Activated CD8-positive, alpha-beta memory T cell treated with anti-CD3 and anti-CD28 coated beads, Interleukin-2, amount 50 U/mL, for 4 hours (primary cell): ENCODE measurements around the gene EPN2.

ENCODE experiments used
- DNase-seq: peaks from one replicate; pipeline ENCODE4 v3.0.0-alpha.2; 2020

Gene EPN2

DNA sequence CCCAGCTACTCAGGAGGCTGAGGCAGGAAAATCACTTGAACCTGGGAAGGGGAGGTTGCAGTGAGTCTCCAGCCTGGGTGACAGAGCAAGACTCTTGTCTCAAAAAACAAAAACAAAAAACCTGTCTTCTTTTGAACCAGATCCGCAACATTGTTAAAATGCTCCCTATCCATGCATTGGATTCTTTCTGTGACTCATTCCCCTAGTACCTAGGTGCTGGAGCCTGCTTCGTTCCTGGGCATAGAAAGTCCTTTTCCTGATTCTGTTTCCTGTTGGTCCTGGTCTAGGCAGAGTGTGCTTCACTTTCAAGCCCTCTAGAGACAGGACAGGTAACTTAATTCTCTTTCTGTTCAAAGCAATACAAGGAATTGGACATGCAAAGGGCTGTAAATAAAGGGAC lies 5.2 kb downstream of the EPN2 start:
- no peak for DNase-seq

DNA sequence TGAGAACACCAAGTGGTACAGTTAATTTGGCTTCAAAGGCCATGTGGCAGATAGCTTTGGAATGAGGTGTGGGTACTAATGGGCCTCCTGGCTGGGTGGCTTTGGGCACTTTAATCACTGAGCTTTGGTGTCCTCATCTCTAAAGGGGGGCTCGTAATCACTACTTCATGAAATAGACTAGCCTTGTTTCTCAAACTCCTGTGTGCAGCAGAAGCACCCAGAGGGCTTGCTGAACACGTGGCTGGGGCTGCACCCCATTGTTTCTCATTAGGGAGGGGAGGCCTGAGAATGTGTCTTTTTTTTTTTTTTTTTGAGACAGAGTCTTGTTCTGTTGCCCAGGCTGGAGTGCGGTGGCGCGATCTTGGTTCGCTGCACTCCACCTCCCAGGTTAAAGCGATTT lies 5.8 kb downstream of the EPN2 start:
- no peak for DNase-seq

DNA sequence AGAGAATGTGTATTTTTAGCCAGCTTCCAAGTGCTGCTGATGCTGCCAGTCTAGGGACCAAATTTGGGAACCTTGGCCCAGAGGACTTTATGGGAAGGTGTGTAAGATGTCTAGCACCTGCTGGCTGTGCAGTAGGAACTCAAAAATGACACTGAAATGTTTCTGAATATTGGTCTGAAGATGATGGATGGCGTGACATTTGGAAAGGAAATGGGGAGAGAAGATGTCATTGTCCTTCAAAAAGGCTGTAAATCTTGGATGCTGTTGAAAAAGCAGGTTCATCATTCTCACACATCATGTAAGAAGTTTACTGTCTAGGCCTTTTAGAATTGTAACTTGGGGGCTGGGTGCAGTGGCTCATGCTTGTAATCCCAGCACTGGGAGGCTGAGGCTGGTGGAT lies 6.7 kb downstream of the EPN2 start:
- no peak for DNase-seq

GRCh38 chr17:19244357-19244756 lies 7.2 kb downstream of the EPN2 start:
- no peak for DNase-seq

GRCh38 chr17:19244781-19245180 lies 7.6 kb downstream of the EPN2 start:
- DNase-seq = no peak

DNA sequence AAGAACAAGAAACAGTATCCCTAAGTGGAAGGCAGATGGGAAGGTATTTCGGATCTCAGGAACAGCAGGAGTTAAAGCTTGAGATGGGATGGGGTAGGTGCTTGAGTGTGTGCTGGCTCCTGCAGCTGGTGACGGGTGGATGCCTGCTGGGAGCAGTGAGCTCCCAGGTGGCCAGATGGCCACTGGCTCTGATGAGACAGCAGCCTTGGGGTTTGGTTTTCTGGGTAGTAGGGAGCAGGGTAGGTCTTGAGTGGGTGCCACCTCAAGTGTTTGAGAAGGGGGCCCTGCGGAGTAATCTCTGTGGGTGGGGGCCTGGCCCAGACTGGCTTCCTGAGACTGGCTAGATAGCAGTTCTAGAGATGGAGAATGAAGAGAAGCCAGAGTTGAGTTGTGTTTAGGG lies 10.3 kb downstream of the EPN2 start:
- DNase-seq = no peak

- DNase-seq = no peak
Measured at GRCh38 chr17:19248151-19248927, 11.2 kb downstream of the EPN2 start.

- DNase-seq = no peak
Measured at GRCh38 chr17:19248928-19249574, 11.9 kb downstream of the EPN2 start.

- no peak for DNase-seq
Measured at GRCh38 chr17:19249681-19250080, 12.5 kb downstream of the EPN2 start.

DNA sequence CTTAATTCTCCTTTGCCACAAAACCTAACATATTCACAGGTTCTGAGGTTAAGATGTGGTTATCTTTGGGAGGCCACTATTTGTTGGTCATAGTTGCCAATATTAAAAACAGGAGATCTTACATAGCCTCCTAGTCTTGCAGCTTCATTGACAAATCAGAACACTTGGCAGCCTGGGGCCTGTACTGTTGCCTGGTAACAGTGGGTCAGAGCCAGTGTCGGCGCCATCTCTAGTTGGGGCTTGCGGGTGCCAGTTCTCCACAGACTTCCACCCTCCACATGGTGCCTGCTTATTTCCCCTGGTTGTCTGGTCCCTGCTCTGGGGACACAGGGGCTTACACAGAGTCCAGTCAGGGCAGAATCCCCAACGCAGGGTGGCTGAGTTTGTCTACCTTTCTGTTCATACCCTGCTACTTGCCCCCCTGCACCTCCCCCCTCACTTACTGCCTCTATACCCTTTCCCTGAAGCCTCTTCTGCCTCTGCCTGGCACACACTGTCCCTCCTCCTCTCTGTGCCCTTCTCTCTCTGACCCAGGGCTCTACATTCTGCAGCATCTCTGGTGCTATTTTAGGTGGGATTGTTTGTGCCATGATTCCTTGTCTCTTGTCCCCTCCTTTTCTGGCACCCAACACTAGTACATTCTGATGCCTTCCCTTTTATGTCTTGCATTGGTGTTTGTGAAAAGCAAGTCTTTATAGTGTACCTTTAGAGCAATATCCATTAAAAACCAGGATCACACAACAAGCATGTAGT lies 13.4 kb downstream of the EPN2 start:
- no peak for DNase-seq

GRCh38 chr17:19253112-19253511 lies 15.9 kb downstream of the EPN2 start:
- no peak for DNase-seq

GRCh38 chr17:19254651-19255050 lies 17.5 kb downstream of the EPN2 start:
- DNase-seq = no peak

GRCh38 chr17:19255279-19255678 lies 18.1 kb downstream of the EPN2 start:
- no peak for DNase-seq

- DNase-seq = no peak
Measured at GRCh38 chr17:19258371-19258770, 21.2 kb downstream of the EPN2 start.

- DNase-seq = no peak
Measured at GRCh38 chr17:19260958-19261357, 23.8 kb downstream of the EPN2 start.

- no peak for DNase-seq
Measured at GRCh38 chr17:19261426-19261825, 24.3 kb downstream of the EPN2 start.

DNA sequence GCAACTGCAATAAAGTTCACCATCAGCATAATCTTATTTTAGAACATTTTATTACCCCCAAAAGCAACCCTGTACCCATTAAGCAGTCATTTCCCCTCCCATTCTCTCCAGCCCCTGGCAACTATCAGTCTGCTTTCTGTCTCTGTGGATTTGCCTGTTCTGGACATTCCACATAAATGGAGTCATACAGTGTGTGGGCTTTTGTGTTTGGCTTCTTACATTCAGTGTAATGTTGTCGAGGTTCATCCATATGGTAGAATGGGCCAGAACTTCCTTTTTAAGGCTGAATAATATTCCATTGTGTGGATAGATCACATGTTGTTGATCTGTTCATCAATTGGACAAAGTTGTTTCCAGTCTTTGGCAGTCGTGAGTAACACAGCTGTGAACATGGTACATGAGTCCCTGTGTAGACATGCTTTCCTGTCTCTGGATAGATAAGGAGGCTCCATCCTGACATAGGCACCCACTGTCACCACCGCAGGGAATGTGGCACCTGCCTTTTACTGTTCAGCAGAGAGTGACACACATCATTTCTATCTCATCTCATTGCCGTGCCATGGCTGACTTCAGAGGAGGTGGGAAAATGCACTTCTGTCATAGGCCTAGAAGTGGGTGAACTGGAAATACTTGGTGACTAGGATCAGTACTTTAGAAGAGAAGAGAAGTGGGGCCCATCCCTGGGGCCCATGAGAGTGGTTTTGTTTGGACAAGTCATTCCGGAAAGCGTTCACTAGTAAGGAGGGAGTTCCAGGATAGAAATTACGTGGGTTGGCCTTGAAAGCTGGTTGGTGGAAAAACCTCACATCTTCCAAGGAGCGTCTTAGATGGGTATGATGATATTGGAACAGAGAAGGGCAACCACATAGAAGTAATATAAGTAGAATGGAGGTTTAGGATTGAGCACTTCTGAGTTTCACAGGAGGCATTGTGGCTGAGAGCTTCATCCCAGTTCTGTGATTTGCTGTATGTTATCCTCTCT lies 25.8 kb downstream of the EPN2 start:
- DNase-seq = no peak

- no peak for DNase-seq
Measured at GRCh38 chr17:19263641-19264051, 26.5 kb downstream of the EPN2 start.

DNA sequence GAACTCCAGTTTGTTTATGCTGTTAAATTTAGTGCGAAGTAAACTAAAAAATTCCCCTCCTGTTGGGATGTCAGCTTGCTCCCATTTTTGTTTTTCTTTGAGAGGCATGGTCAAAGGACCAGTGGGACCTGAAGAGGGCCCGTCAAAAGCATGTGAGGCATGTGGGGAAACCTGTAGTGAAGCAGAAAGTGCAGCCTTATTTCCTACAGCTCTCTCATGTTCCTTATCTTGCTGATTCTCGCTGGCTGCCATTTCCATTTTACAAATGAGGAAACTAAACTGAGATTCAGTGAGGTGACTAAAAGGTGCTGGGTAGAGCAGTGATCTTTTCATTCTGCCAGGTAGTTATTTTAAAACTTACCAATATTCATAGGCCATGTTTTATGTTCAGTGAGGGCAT lies 27.1 kb downstream of the EPN2 start:
- no peak for DNase-seq

DNA sequence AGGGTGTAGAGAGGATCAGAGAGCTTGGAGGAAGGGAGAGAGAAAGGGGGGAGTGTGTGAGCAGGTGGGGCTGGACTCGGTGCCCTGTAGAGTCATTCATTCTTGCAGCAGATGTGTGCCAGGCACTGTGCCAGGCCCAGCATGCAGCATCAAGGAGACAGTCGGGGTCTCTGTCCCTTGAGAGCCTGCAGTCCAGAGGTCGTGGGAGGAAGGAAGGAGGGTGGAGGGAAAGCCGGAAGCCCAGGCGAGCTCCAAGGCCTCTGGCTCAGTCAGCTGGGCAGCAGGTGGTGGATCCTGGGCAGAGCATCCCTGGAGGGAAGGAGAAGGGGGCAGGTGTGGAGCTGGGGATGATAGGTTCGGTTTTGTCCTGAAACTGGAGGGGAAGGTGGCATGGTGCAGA lies 27.5 kb downstream of the EPN2 start:
- no peak for DNase-seq

DNA sequence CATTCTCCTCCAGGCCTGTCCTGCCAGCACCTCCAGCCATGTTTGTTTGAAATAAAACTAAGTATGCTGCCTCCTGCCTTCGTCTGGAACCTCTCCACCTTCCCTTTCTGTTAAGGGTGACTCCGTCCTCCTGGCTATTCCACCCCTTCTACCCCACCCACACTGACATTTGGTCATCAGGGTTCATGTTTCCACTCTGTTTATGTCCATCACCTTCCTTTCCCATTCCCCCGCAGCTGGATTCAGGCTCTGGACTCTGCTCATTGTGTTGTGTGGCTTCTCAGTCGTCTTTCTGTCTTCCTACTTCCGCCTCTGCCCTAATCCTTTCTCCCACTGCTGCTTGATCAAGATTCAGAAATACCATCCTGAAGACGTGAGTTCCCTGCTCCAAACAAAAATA lies 28.6 kb downstream of the EPN2 start:
- DNase-seq = no peak

- no peak for DNase-seq
Measured at GRCh38 chr17:19268611-19269010, 31.4 kb downstream of the EPN2 start.

DNA sequence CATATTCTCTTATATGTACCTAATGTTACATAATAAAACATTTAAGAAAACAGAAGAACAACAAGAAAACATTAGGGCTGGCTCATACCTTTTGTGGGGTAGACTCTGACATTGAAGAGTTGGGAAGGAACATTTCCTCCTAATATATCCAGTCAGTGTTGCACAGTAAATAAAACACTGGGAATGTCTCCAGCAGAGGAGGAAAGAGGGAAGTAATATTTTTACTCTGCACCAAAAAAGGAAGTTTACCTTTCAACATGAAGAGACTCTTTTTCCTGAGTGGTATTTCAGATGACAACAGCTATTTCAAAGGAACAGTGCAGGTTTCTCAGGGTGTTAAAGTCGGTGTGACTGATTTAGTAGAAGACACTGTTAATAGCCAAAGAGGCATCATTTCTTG lies 31.9 kb downstream of the EPN2 start:
- DNase-seq = no peak
